ENCODE data around the gene HMG20A. TPM values are rescaled to one million over a fixed set of nuclear protein-coding genes. Genes with fewer than 3 reads are reported as not detected.

HMG20A gene
- total RNA-seq, 2 donors from 2014 or later: 33.5 to 36.3 TPM

DNA sequence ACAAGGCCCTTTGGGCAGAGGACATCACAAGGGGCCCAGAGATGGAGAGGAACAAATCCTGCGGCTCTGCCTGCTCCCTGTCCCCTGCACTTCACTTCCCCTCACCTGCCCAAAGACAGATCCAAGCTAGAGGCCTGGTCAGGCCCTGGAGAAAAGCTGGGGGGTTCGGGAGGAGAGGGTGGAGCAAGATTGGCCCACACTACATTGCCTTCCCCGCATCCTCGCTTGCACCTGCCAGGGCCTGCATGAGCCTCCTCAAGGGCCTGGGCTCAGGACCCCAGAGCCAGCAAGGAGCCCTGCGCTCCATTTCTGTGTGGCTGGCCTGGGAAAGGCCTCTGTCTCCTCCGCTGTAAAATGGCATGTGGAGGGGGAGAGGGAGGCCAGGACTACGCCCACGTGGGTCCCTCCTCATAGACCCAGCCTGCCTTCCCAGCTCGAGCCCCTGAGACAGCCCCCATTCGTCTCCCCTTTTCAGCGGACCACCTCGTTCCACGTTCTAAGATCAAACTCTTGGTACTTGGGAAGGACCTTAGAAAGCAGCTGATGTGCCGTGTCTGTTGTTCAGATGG, 106.0 kb downstream of the HMG20A start:
- no peak for DNase-seq
- no peak for ATAC-seq

DNA sequence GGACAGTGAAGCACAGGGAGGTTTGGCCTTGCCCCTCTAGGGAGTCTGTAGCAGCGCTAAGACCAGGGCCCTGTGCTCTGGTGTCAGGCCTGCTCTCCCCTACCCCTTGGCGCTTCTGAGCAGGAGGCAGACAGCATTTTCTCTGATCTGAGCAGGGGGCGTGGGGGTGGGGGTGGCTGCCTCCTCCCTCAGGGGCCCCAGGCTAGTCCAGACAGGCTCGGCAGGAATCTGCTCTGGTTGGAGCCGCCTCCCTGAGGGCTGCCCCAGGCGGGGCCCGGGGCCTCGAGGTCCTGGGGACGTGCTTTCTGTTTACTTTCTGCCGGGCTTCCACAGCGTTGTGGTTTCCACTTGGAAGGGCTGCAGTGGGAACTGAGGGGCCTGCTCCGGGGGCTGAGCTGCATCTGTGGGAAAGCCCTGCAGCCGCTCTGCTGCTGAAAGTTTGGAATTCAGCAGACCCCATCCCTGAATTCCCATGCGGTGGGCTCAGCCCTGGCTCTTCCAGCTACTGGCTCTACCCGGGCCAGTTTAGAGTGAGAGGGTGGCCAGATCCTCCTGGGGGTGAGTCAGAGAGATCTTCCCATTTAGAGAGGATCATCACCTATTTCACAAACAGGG, 106.6 kb downstream of the HMG20A start:
- peak; percentile 20 for DNase-seq
- intact Hi-C loops (cut with DNase I): no loop called here
- ATAC-seq: peak; percentile 68 to 69

More for the DNA sequence above, 106.0 kb downstream of the HMG20A start:
- intact Hi-C loops (cut with DNase I): no loop called here

DNA sequence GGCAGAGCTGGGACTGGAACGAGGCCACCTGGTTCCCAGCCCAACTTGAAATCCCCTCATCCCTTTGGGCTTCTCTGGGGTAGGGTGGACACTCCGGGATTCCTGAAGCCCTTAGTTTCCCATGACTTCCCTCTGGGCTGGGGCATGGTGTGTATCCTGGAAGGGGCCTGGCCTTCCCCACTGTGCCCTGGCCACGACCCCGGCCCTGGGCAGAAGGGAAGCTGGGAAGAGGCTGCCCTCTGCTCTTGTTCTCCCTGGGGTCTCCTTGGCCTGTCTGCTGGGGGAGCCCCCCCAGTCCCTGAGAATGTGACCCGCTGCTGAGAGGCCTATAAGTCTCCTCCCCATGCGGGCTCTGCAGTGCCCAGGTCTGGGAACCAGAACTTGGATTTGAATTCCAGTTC, 107.1 kb downstream of the HMG20A start:
- intact Hi-C loops (cut with DNase I): no loop called here
- ATAC-seq: peak; percentile 27 to 50
- DNase-seq: no peak

DNA sequence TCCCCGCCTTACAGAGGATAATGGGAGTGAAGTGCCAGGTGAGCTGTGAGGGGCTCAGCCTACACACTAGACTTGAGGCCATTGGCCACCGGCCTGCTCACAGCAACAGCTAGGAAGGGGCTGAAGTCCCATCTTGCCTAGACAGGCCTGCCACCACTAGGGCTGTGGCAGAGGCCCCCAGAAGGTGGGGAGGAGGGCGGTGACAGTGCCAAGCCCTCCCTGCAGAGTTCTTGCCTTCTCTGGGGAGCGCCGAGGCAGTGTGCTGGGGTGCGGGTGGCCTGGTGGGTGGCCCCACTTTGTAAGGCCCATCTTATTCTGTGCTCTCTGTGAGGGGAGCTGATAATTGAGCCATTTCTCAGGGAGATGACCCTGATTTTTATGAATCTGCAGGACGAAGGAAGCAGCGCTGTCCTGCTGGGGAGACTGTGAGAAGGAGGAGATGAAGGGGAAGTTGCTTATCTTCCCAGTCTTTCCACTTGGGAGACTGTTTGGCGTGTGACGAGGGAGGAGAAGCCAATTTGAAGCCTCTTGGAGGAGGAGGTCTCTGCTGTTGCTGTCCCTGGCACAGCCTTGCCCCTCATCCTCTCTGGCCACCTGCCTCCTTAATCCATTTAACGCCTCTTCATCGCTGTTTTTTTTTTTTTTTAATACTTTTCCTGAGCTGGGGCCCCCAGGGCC, 107.7 kb downstream of the HMG20A start:
- DNase-seq: peak; percentile 17
- no peak for ATAC-seq

DNA sequence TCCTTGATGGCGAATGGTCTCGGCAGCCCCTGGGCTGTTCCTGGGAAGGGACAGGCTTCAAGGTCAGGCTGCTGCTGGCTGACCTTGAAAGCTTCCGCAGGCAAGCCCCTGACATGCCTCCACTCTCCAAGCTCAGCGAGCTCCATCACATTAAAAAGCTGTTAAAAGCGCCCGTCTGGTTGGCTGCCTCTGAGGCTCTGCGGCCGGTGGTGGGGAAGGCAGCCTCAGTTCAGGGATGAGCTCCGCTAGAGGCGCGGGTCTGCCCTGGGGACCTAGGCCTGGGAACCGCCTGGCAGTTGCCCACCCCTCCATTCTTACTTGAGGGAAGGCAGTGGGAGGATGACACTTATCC, 108.3 kb downstream of the HMG20A start:
- DNase-seq (peak; percentile 21), ATAC-seq (no peak)
- intact Hi-C loops (cut with DNase I): no loop called here

More for the DNA sequence above, 107.7 kb downstream of the HMG20A start:
- intact Hi-C loops (cut with DNase I): no loop called here

DNA sequence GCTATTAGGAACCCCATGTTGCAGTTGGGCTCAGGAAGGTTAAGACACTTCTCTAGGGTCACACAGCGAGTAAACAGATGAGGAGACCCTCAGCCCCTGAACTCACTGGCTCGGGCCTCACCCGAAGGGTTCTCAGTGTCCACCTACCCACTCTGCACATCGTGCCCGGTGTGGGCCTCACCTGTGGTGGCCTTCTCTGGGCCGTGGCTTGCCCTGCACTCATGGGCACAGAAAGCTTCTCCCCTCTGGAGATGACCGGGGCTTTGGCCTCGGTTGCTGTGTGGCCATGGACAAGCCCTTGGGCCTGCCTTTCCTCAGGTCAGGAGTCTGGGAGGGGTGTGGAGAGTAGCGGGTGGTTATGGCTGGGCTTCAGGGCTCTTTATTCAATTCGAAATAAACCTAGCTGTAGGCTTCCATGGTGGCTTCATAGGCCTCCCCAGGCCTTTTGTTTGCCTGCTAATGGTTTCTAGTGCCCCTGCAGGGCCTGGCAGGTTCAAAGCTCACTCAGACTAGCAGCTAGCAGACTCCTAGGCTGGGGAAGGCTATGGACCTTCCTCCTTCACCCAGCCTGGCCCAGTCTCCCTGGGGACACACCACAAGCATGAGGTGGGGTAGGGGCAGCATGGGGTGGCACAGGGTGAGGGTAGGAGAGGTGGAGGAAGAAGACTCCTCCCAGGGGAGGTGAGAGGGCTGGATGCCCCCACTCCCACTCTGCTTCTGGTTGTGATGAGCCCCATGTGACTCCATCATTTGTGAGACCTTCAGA, 108.9 kb downstream of the HMG20A start:
- intact Hi-C loops (cut with DNase I): no loop called here
- DNase-seq (peak; percentile 17), ATAC-seq (no peak)

DNA sequence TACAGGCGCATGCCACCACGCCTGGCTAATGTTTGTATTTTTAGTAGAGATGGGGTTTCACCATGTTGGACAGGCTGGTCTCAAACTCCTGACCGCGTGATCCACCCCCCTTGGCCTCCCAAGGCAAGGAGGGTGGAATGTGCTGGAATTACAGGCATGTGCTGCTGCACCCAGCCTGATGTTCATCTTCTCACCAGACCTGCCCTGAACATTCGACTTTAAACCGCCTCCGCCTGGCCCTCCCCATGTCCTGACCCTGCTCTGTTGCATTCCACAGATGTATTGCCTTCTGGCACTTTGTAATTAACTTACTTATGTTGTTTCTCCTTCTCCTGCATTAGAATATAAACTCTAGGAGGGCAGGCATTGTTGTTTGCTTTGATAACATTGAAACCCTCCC, 109.9 kb downstream of the HMG20A start:
- ATAC-seq: no peak
- intact Hi-C loops (cut with DNase I): no loop called here
- no peak for DNase-seq

DNA sequence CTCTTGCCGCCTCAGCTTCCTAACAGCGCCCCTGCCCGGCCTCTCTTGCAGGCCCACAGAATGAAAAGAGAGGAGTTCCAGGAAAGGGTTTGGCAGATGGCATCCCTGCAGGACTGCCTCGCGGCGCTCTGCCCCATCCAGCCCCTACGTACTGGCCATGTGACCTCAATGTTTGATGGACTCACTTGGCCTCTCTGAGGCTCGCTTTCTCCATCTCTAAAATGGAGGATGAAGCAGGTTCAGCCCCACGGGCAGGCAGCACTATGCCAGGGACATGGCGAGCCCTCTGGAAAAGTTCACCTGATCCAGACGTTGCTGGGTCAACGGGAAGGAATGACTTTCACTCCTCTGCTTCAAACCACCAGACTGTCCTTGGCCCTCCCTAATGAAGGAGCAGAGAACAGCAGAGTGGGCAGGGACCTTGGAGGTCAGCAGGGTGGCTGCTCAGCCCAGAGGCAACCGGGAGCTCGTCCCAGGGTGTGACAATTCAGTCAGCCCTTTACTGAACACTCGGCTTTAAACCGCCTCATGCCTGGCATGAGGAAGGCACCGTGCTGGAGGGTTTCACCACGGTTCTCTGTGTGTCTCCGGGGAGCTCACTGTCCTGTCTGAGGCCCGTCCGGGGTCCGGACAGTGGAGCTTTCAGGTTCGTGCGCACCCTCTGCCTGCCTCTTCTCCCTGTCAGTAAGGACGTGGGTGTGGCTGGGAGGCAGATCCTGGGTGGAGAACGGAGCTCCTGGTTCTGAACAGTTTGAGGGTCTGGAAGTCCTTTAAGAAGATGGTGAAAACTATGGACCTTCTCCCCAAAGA, 110.7 kb downstream of the HMG20A start:
- DNase-seq (peak; percentile 14), ATAC-seq (no peak)
- intact Hi-C loops (cut with DNase I): no loop called here

DNA sequence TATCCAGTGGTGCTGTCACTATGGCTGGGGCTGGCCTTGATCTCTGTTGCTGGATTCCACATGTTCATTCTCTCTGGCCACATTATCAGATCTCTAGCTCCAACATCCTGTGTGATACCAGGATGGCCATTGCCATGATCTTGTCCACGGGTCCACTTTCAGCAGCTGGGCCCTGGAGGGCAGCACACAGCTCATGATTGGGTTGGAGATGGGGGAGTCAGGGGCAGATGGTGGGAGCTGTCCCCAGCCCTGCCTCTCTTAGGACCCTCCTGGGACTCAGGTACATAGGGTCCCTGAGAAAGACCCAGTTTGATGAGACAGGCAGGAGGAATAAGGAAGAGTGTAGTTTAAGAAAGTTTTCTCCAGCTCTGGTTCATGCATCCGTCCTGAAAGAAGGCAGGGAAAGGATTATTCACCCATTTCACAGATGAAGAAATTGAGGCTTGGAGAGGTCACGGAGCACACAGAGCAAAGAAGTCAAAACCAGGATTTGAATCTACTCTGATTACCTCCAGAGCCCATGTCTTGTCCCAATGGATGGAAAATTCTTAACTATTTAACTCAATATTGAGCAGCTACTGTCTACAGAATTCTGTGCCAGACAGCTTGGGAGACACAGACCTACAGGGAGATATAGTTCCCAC, 111.5 kb downstream of the HMG20A start:
- ATAC-seq: no peak
- intact Hi-C loops (cut with DNase I): no loop called here
- DNase-seq: no peak

DNA sequence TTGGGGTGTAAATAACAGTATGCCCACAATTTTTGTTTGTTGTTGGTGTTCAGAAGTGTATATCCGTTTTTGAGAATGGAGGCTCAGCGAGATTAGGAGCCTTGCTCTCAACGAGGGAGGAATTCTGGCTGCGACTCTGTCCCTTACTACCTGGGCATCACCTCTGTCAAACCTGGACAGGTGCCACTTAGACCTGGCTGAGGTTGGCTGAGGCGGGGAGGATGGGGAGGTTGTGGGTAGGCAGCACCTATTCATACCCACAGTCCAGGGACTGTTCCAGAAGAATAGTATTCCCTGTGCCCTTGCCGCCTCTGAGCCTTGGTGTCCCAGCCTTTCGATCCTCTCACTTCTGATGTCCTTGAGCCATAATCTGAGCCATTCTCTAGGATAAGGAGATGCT, 112.2 kb downstream of the HMG20A start:
- ATAC-seq (no peak), DNase-seq (no peak)
- intact Hi-C loops (cut with DNase I): no loop called here

DNA sequence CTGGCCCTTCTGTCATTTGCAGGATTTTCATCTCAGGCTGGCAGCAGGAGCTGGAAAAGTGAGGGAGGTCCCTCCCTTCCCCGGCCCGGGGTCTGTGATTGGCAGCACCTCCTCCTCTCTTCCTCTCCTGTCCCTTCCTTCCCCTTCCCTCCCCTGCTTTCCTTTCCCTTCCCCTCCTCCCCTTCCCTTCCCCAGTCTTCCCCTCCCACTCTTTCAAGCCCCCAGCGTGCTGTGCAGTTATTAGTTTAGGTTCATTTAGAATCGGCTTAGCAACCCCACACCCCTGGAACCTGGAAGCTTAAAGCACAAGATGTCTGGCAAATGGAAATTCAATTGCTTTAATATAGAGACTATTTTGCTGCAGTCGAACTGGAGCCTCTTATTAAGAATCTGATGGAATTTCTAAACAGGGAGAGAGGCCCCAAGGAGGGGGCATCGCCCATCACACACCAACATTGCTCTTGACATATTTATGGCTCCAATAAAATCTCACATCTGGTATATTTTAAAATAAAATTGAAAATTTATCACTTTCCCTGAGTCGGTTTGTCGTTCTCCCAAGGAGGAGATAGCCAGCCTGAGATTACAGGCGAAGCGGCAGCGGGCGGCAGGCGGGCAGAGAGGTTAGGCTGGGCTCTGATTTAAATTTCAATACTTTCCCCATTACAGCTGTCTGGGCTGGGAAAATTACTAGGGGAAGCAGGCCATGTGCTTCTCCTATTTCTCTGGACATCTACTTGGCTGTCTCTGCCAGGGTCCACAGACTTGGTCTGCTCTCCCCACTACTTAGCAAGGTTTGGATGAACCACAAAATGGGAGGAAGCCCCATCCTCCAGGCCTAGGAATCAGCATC, 113.1 kb downstream of the HMG20A start:
- intact Hi-C loops (cut with DNase I): no loop called here
- ATAC-seq (no peak), DNase-seq (no peak)

Other genes with a start within 250 kb of the HMG20A start
- gene PEAK1, start 784 bp upstream of the HMG20A start, total RNA-seq: 10 to 100 TPM; 59.0 to 71.7 TPM
- 10 to 100 TPM in 1 of 2 donors, 1 to 10 TPM in 1; 7.7 to 30.5 TPM for gene LINGO1, start 212.0 kb downstream of the HMG20A start, total RNA-seq

Measured in left cardiac atrium (tissue), 4 donors.